ENCODE data around the gene SLC4A5. TPM values are rescaled to one million over a fixed set of nuclear protein-coding genes. Genes with fewer than 3 reads are reported as not detected.

Gene SLC4A5
- total RNA-seq, 1 experiment from 2014 or later = 1.8 TPM

- Histone ChIP-seq H3K27ac (ENCODE audit: low read depth, low read length, poor library complexity, severe bottlenecking) (peak overlapping the region; percentile 99), H3K9me3 (ENCODE audit: low read depth, low read length, poor library complexity, severe bottlenecking) (no peaks in the 10 kb centered on the region), H3K36me3 (ENCODE audit: insufficient read depth, low read length, poor library complexity, severe bottlenecking) (peaks cover 25% of the 10 kb centered on the region), H3K4me3 (ENCODE audit: low read depth, low read length, poor library complexity, severe bottlenecking) (peak overlapping the region; percentile 79), H3K27me3 (replicated peaks; ENCODE audit: insufficient read depth, low read depth, low read length, poor library complexity) (no peaks in the 10 kb centered on the region), H3K4me1 (ENCODE audit: insufficient read depth, low read length, poor library complexity, severe bottlenecking) (peaks cover 17% of the 10 kb centered on the region)
- no peak for TF ChIP-seq CTCF (conservative IDR thresholded peaks at IDR 0.05; ENCODE audit: low read depth, low read length)
- no peak for TF ChIP-seq EZH2 (IDR thresholded peaks at IDR 0.05; ENCODE audit: borderline replicate concordance, low read depth, low read length, poor library complexity, severe bottlenecking)
- no peak for DNase-seq (ENCODE audit: low spot score)
- ChIA-PET CTCF (interaction anchor here (1.8 kb wide), 1 partner anchor 19 kb away, joined by 5 read pairs; the partner anchor contains the start of gene MOB1A), POLR2A (ENCODE audit: low non-redundant PET) (interaction anchor here (0.6 kb wide), 1 partner anchor 37 kb away, joined by 3 read pairs; no protein-coding TSS in a partner anchor)
- TSS peak; percentile 82 for BruUV-seq (replicated peaks)
- intact Hi-C loops (cut with micrococcal nuclease; ENCODE audit: unreplicated experiment) = loop anchor here (2.0 kb wide), 1 partner anchor 19 kb away; the partner anchor contains the start of gene MOB1A
These were observed 145.2 kb downstream of the SLC4A5 start for GRCh38 chr2:74198023-74198460.

- BruUV-seq (replicated peaks) = no TSS peak
- Histone ChIP-seq H3K36me3 (ENCODE audit: insufficient read depth, low read length, poor library complexity, severe bottlenecking) (peaks cover 16% of the 10 kb centered on the region), H3K9me3 (ENCODE audit: low read depth, low read length, poor library complexity, severe bottlenecking) (no peaks in the 10 kb centered on the region), H3K4me1 (ENCODE audit: insufficient read depth, low read length, poor library complexity, severe bottlenecking) (peaks cover 17% of the 10 kb centered on the region), H3K27me3 (replicated peaks; ENCODE audit: insufficient read depth, low read depth, low read length, poor library complexity) (no peaks in the 10 kb centered on the region), H3K4me3 (ENCODE audit: low read depth, low read length, poor library complexity, severe bottlenecking) (no peak overlapping the region), H3K27ac (ENCODE audit: low read depth, low read length, poor library complexity, severe bottlenecking) (no peak overlapping the region)
- intact Hi-C loops (cut with micrococcal nuclease; ENCODE audit: unreplicated experiment) = no loop called here
- DNase-seq (ENCODE audit: low spot score) = no peak
- ChIA-PET POLR2A (ENCODE audit: low non-redundant PET) (no interaction called here), CTCF (interaction anchor here (0.6 kb wide), 1 partner anchor 18 kb away, joined by 5 read pairs; the partner anchor contains the start of gene MOB1A)
- TF ChIP-seq EZH2 (IDR thresholded peaks at IDR 0.05; ENCODE audit: borderline replicate concordance, low read depth, low read length, poor library complexity, severe bottlenecking) = no peak
- TF ChIP-seq CTCF (conservative IDR thresholded peaks at IDR 0.05; ENCODE audit: low read depth, low read length) = no peak
These were observed 146.2 kb downstream of the SLC4A5 start for GRCh38 chr2:74197049-74197448.

GRCh38 chr2:74194799-74195198 lies 148.4 kb downstream of the SLC4A5 start:
- POLR2A ChIA-PET (ENCODE audit: low non-redundant PET) = no interaction called here

More at GRCh38 chr2:74194799-74195198, 148.4 kb downstream of the SLC4A5 start:
- CTCF ChIA-PET = no interaction called here
- H3K36me3 ChIP-seq (ENCODE audit: insufficient read depth, low read length, poor library complexity, severe bottlenecking) = peaks cover 5% of the 10 kb centered on the region
- DNase-seq (ENCODE audit: low spot score) = no peak
- H3K4me1 ChIP-seq (ENCODE audit: insufficient read depth, low read length, poor library complexity, severe bottlenecking) = no peaks in the 10 kb centered on the region
- intact Hi-C loops (cut with micrococcal nuclease; ENCODE audit: unreplicated experiment) = no loop called here
- H3K4me3 ChIP-seq (ENCODE audit: low read depth, low read length, poor library complexity, severe bottlenecking) = no peak overlapping the region
- TF ChIP-seq EZH2 (IDR thresholded peaks at IDR 0.05; ENCODE audit: borderline replicate concordance, low read depth, low read length, poor library complexity, severe bottlenecking) (no peak), CTCF (conservative IDR thresholded peaks at IDR 0.05; ENCODE audit: low read depth, low read length) (no peak)
- H3K27me3 ChIP-seq (replicated peaks; ENCODE audit: insufficient read depth, low read depth, low read length, poor library complexity) = no peaks in the 10 kb centered on the region
- BruUV-seq (replicated peaks) = no TSS peak
- no peaks in the 10 kb centered on the region for H3K9me3 ChIP-seq (ENCODE audit: low read depth, low read length, poor library complexity, severe bottlenecking)
- H3K27ac ChIP-seq (ENCODE audit: low read depth, low read length, poor library complexity, severe bottlenecking) = no peak overlapping the region

All from A673 (cell line).